Measurements from ENCODE around the gene KLF13.

DNA sequence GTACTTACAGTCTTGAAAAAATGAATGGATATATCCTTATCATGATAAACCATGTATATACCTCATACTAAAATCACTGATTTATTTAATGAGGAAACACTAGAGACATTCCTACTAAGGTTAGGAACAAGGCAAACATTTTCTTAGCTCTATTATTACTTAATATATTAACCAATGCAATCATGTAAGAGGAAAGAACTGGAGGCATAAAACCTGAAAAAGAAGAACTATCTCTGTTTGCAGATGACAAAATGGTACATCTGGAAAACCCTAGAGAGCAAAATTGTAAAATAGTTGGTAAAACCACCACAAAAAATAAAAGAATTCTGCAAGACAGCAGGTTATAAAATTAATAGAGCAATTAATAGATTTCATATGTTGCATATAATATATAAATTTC lies 81.2 kb downstream of the KLF13 start:
- TF ChIP-seq EZH2phosphoT487 (IDR thresholded peaks at IDR 0.05; ENCODE audit: borderline replicate concordance, low read length): no peak
- TF ChIP-seq CTCF (IDR thresholded peaks at IDR 0.05; ENCODE audit: low read depth, low read length, poor library complexity, severe bottlenecking): no peak
